Neutrophil (primary cell): ENCODE measurements around the gene POLDIP3.

ENCODE experiments used
- H3K27ac ChIP-seq: fragments of 200-600 bp; sonication (generic); 2 replicates; pipeline ENCODE4 v1.5.1; 2016; ENCODE audit warnings: mild to moderate bottlenecking, moderate library complexity
- H3K27me3 ChIP-seq: fragments of 200-600 bp; sonication (generic); 2 replicates; pipeline ENCODE4 v1.6.0; 2016; ENCODE audit warnings: mild to moderate bottlenecking
- H3K36me3 ChIP-seq: fragments of 200-600 bp; sonication (generic); 2 replicates; pipeline ENCODE4 v1.5.1; 2017
- H3K4me1 ChIP-seq, 2 experiments: fragments of 200-600 bp in 1 of 2; sonication (generic) in 1 of 2; 1 replicate in 1 of 2; 2 replicates in 1 of 2; pipeline versions ENCODE4 v1.5.1 to v1.6.1; 2013 to 2016; ENCODE audit warnings: low read depth in 1 of 2, low read length in 1 of 2, mild to moderate bottlenecking in 1 of 2, moderate library complexity in 1 of 2; ENCODE audit not compliant: control insufficient read depth in 1 of 2, insufficient read depth in 1 of 2
- H3K4me3 ChIP-seq, 2 experiments: fragments of 200-600 bp in 1 of 2; sonication (generic) in 1 of 2; 1 replicate in 1 of 2; 2 replicates in 1 of 2; pipeline ENCODE4 v1.5.1; 2013 to 2016; ENCODE audit warnings: low read depth in 1 of 2, low read length in 1 of 2, mild to moderate bottlenecking in 1 of 2, moderate library complexity in 1 of 2
- H3K9me3 ChIP-seq: fragments of 200-600 bp; sonication (generic); 2 replicates; pipeline ENCODE4 v1.5.1; 2016
- TF ChIP-seq, protein P1 (sequence below): fragments of 200-600 bp; sonication (generic); IDR thresholded peaks from 2 replicates; pipeline ENCODE4 v1.5.1; 2016; ENCODE audit warnings: antibody characterized with exemption

The POLDIP3 gene

DNA sequence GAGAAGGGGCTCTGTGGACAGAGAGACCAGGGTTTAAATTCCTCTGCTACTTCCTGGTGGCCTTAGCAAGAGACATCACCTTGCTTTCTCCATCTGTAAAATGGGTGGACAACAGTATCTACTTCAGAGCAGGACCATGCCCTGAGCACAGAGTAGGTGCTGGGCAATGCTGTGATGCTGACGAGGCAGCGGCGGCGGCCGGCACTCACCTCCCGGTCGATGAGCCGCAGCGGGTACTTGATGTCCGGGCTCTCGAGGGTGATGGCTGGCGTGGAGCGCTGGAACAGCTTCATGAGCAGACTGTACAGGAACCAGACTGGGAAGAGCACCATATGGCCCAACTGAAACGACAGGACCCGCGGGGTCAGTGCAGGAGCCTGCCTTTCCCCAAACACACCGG is 21.8 kb upstream of the POLDIP3 start:
- H3K36me3 ChIP-seq = peaks cover 51% of the 10 kb centered on the region
- H3K4me3 ChIP-seq = no peak overlapping the region
- no peaks in the 10 kb centered on the region for H3K27me3 ChIP-seq
- no peaks in the 10 kb centered on the region for H3K4me1 ChIP-seq
- H3K9me3 ChIP-seq = no peaks in the 10 kb centered on the region
- no peak overlapping the region for H3K27ac ChIP-seq
- TF ChIP-seq, protein P1, sequence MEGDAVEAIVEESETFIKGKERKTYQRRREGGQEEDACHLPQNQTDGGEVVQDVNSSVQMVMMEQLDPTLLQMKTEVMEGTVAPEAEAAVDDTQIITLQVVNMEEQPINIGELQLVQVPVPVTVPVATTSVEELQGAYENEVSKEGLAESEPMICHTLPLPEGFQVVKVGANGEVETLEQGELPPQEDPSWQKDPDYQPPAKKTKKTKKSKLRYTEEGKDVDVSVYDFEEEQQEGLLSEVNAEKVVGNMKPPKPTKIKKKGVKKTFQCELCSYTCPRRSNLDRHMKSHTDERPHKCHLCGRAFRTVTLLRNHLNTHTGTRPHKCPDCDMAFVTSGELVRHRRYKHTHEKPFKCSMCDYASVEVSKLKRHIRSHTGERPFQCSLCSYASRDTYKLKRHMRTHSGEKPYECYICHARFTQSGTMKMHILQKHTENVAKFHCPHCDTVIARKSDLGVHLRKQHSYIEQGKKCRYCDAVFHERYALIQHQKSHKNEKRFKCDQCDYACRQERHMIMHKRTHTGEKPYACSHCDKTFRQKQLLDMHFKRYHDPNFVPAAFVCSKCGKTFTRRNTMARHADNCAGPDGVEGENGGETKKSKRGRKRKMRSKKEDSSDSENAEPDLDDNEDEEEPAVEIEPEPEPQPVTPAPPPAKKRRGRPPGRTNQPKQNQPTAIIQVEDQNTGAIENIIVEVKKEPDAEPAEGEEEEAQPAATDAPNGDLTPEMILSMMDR = no peak

GRCh38 chr22:42635531-42635930 is 20.8 kb upstream of the POLDIP3 start:
- H3K9me3 ChIP-seq = no peaks in the 10 kb centered on the region
- no peaks in the 10 kb centered on the region for H3K4me1 ChIP-seq
- peaks cover 61% of the 10 kb centered on the region for H3K36me3 ChIP-seq
- no peak overlapping the region for H3K27ac ChIP-seq
- no peak overlapping the region for H3K4me3 ChIP-seq
- H3K27me3 ChIP-seq = no peaks in the 10 kb centered on the region
- TF ChIP-seq, protein P1 = no peak

DNA sequence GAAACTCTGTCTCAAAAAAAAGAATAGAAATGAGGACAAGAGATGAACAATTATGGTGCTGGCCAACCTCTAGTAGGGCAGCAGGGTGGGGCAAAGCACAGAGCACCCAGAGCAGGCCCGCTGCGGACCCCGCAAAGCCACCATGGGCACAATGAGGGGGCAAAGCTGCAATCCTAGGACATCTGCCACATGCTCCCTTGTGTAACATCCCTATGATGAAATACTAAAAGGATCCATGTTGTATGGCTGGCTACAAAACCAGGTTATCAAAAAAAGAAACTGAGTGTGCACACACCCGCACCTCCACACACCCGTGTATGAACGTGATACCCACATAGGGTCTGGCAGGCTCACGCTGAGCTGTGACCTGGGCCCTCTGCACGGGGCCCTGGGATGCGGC is 18.3 kb upstream of the POLDIP3 start:
- Histone ChIP-seq H3K36me3 (peaks cover 86% of the 10 kb centered on the region), H3K27me3 (no peaks in the 10 kb centered on the region), H3K27ac (no peak overlapping the region), H3K4me1 (no peaks in the 10 kb centered on the region), H3K9me3 (no peaks in the 10 kb centered on the region), H3K4me3 (no peak overlapping the region)
- TF ChIP-seq, protein P1 = no peak

DNA sequence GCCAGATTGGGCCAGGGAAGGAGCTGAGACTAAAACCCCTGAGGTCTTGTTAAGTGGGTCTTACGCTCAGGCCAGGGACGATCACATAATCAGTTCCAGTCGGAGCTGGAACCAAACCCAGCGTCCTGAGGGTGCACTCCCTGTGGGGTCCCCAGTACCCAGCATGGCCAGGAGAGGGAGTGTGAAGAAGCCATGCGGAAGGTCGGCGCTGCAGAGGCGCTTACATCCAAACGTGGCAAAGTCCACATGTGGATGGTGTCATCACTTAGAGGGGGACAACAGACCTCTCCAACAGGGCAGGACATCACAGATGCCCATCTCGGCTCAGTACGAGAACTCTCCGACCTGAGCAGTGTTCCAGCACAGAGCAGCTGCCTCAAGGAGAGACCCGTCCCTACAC is 17.4 kb upstream of the POLDIP3 start:
- Histone ChIP-seq H3K4me3 (no peak overlapping the region), H3K36me3 (peaks cover 95% of the 10 kb centered on the region), H3K4me1 (no peaks in the 10 kb centered on the region), H3K27ac (no peak overlapping the region), H3K27me3 (no peaks in the 10 kb centered on the region), H3K9me3 (no peaks in the 10 kb centered on the region)
- TF ChIP-seq, protein P1 = no peak

DNA sequence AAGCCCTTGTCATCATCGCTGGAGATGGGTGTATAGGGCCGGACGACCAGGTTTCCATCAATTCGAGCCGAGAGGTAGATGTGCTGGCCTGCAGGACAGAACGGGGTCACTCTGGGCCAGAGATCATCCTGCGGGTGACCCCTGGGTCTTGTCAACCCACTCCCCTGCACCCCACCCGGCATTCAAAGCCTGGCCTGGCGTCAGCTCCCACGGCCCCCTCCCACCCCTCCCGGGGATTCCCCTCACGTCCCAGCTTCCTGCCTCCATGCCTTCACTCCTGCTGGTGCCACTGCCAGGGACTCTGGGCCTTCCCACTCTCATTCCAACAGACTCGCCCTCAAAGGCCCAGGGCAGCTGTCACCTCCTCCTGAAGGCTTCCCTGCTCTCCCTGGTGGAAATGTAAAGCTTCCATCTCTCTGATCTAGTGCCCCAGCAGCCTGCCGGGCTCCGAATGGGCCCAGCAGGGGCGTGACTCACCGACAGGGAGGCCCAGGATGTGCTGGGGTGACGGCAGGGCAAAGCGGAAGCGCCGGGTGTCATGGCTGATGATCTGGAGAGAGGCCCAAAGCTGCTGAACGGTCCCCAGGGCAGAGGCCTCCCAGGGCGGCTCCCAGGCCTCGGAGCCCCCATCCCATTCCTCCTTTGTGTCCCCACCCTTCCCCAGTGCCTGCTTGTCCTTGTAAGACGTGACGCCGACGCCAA is 16.4 kb upstream of the POLDIP3 start:
- Histone ChIP-seq H3K9me3 (no peaks in the 10 kb centered on the region), H3K4me3 (no peak overlapping the region), H3K4me1 (no peaks in the 10 kb centered on the region), H3K27me3 (no peaks in the 10 kb centered on the region), H3K27ac (no peak overlapping the region), H3K36me3 (peaks cover 98% of the 10 kb centered on the region)
- TF ChIP-seq, protein P1 = no peak
